Natural killer cell treated with Interleukin-12 subunit alpha and Interleukin-12 subunit beta and Interleukin-15 and Interleukin-18, amount 100 ng/mL, for 72 hours (primary cell): ENCODE measurements around the gene SERHL2. TPM values are rescaled to one million over a fixed set of nuclear protein-coding genes. Genes with fewer than 3 reads are reported as not detected.
"Not testable (repeated sequence)": the region's sequence is repeated elsewhere in the genome, so short reads cannot be mapped to it uniquely, and the experiment has no call there.

ENCODE experiments used
- ATAC-seq, 2 donors: fragments of 150-1000 bp; cut with Tn5 transposase in 1 of 2; sonication (Bioruptor Pico), chemical (Tn5 transposase) in 1 of 2; 2 replicates each; pipeline ENCODE4 v1.10.0; 2021
- DNase-seq: peaks from one replicate; pipeline ENCODE4 v3.0.0; 2022; ENCODE audit warnings: low spot score
- H3K27ac Mint-ChIP-seq, 2 donors: 1 replicate in 1 of 2; 2 replicates in 1 of 2; pipeline ENCODE4 v1.8.0; 2022; ENCODE audit warnings: mixed read lengths in 2 of 2, mild to moderate bottlenecking in 1 of 2, moderate library complexity in 1 of 2
- H3K27me3 Mint-ChIP-seq, 2 donors: 1 replicate in 1 of 2; 2 replicates in 1 of 2; pipeline ENCODE4 v1.8.0; 2022; ENCODE audit warnings: mixed read lengths in 2 of 2
- H3K36me3 Mint-ChIP-seq: one replicate; pipeline ENCODE4 v1.8.0; 2022; ENCODE audit warnings: mixed read lengths
- H3K4me1 Mint-ChIP-seq, 2 donors: 1 replicate in 1 of 2; 2 replicates in 1 of 2; pipeline ENCODE4 v1.8.0; 2022; ENCODE audit warnings: low read depth in 2 of 2, mixed read lengths in 2 of 2, mild to moderate bottlenecking in 1 of 2
- H3K4me3 Mint-ChIP-seq: one replicate; pipeline ENCODE4 v1.8.0; 2022; ENCODE audit warnings: mixed read lengths
- H3K9me3 Mint-ChIP-seq: 2 replicates; pipeline ENCODE4 v1.8.0; 2022; ENCODE audit warnings: mixed read lengths
- total RNA-seq, 2 donors: library from RNA; stranded (reverse); gene quantifications; one replicate each; pipeline ENCODE4 v1.2.3, GENCODE V29; 2022

The SERHL2 gene
- total RNA-seq, 2 donors from 2014 or later = not detected

GRCh38 chr22:42613872-42614301 is 60.1 kb downstream of the SERHL2 start:
- no peak for ATAC-seq
- Mint-ChIP-seq H3K27ac (peak overlapping the region; percentile 100), H3K9me3 (no peaks in the 10 kb centered on the region), H3K27me3 (no peaks in the 10 kb centered on the region), H3K4me1 (peaks cover 50 to 55% of the 10 kb centered on the region in 2 donors), H3K4me3 (peak overlapping the region; percentile 99), H3K36me3 (peaks cover 10% of the 10 kb centered on the region)
- no peak for DNase-seq

- ATAC-seq (peak; percentile 80 to 87), DNase-seq (peak; percentile 99)
- Mint-ChIP-seq H3K36me3 (peaks cover 10% of the 10 kb centered on the region), H3K27ac (peak within 1 kb of the TSS; percentile 100), H3K4me3 (peak within 1 kb of the TSS; percentile 99), H3K4me1 (peaks cover 47 to 52% of the 10 kb centered on the region in 2 donors), H3K27me3 (no peaks in the 10 kb centered on the region), H3K9me3 (no peaks in the 10 kb centered on the region)
These were observed 60.7 kb downstream of the SERHL2 start, which contains the start of gene POLDIP3 for GRCh38 chr22:42614312-42615091. Gene POLDIP3, minus strand, starts transcription at chr22:42614883. Its CDS starts 26 bp downstream, at chr22:42614857.

GRCh38 chr22:42615092-42615859 is 61.5 kb downstream of the SERHL2 start:
- Mint-ChIP-seq H3K9me3 (no peaks in the 10 kb centered on the region), H3K27me3 (no peaks in the 10 kb centered on the region), H3K36me3 (peaks cover 10% of the 10 kb centered on the region), H3K27ac (peak overlapping the region; percentile 100), H3K4me3 (peak overlapping the region; percentile 99), H3K4me1 (peaks cover 42 to 47% of the 10 kb centered on the region in 2 donors)
- DNase-seq = peak; percentile 92
- peak; percentile 85 for ATAC-seq

- not testable (repeated sequence) for ATAC-seq, H3K9me3 Mint-ChIP-seq, H3K27me3 Mint-ChIP-seq, DNase-seq, H3K36me3 Mint-ChIP-seq
- Mint-ChIP-seq H3K27ac (peak overlapping the region; percentile 100), H3K4me3 (peak overlapping the region; percentile 99), H3K4me1 (peaks cover 40 to 42% of the 10 kb centered on the region in 2 donors)
These were observed 62.1 kb downstream of the SERHL2 start for GRCh38 chr22:42615860-42616175.

- Mint-ChIP-seq H3K36me3 (peaks cover 10% of the 10 kb centered on the region), H3K27me3 (no peaks in the 10 kb centered on the region), H3K9me3 (no peaks in the 10 kb centered on the region), H3K4me1 (peaks cover 33 to 36% of the 10 kb centered on the region in 2 donors), H3K4me3 (no peak overlapping the region), H3K27ac (peak overlapping the region in 1 of 2 donors; percentile 70)
- no peak for ATAC-seq
- no peak for DNase-seq
These were observed 63.6 kb downstream of the SERHL2 start for GRCh38 chr22:42617155-42617983.

GRCh38 chr22:42619261-42620063 is 65.7 kb downstream of the SERHL2 start:
- no peaks in the 10 kb centered on the region for H3K36me3 Mint-ChIP-seq
- no peak overlapping the region for H3K4me3 Mint-ChIP-seq
- DNase-seq (no peak), ATAC-seq (no peak)
- no peaks in the 10 kb centered on the region for H3K9me3 Mint-ChIP-seq
- H3K27ac Mint-ChIP-seq = no peak overlapping the region
- peaks cover 17 to 22% of the 10 kb centered on the region in 2 donors for H3K4me1 Mint-ChIP-seq
- no peaks in the 10 kb centered on the region for H3K27me3 Mint-ChIP-seq

GRCh38 chr22:42620084-42620483 is 66.3 kb downstream of the SERHL2 start:
- Mint-ChIP-seq H3K4me1 (peaks cover 13 to 21% of the 10 kb centered on the region in 2 donors), H3K27ac (no peak overlapping the region), H3K27me3 (no peaks in the 10 kb centered on the region), H3K36me3 (no peaks in the 10 kb centered on the region), H3K9me3 (no peaks in the 10 kb centered on the region), H3K4me3 (no peak overlapping the region)
- ATAC-seq = no peak
- DNase-seq = no peak

GRCh38 chr22:42621505-42622002 is 67.8 kb downstream of the SERHL2 start:
- DNase-seq (no peak), ATAC-seq (peak; percentile 66 to 75)
- H3K4me3 Mint-ChIP-seq = no peak overlapping the region
- H3K9me3 Mint-ChIP-seq = no peaks in the 10 kb centered on the region
- peak overlapping the region in 1 of 2 donors; percentile 13 for H3K27ac Mint-ChIP-seq
- no peaks in the 10 kb centered on the region for H3K36me3 Mint-ChIP-seq
- no peaks in the 10 kb centered on the region for H3K27me3 Mint-ChIP-seq
- H3K4me1 Mint-ChIP-seq = peaks cover 4 to 9% of the 10 kb centered on the region in 2 donors

- no peak for ATAC-seq
These were observed 68.4 kb downstream of the SERHL2 start for GRCh38 chr22:42622061-42622710.

GRCh38 chr22:42623301-42623751 is 69.6 kb downstream of the SERHL2 start:
- H3K4me1 Mint-ChIP-seq = peaks cover 4% of the 10 kb centered on the region in 2 donors
- no peak overlapping the region for H3K27ac Mint-ChIP-seq
- no peak for ATAC-seq

More at GRCh38 chr22:42622061-42622710, 68.4 kb downstream of the SERHL2 start:
- no peak for DNase-seq
- no peaks in the 10 kb centered on the region for H3K9me3 Mint-ChIP-seq
- H3K4me3 Mint-ChIP-seq = no peak overlapping the region
- H3K27ac Mint-ChIP-seq = no peak overlapping the region
- peaks cover 4 to 9% of the 10 kb centered on the region in 2 donors for H3K4me1 Mint-ChIP-seq
- no peaks in the 10 kb centered on the region for H3K36me3 Mint-ChIP-seq
- H3K27me3 Mint-ChIP-seq = no peaks in the 10 kb centered on the region

More at GRCh38 chr22:42623301-42623751, 69.6 kb downstream of the SERHL2 start:
- DNase-seq = no peak
- Mint-ChIP-seq H3K4me3 (no peak overlapping the region), H3K9me3 (no peaks in the 10 kb centered on the region), H3K27me3 (no peaks in the 10 kb centered on the region), H3K36me3 (no peaks in the 10 kb centered on the region)
